ENCODE results near the gene CEP170B.
"Not testable (repeated sequence)": the region's sequence is repeated elsewhere in the genome, so short reads cannot be mapped to it uniquely, and the experiment has no call there.

Gene CEP170B

GRCh38 chr14:104844306-104845032 lies 20.6 kb upstream of the CEP170B start:
- no peak for DNase-seq

DNA sequence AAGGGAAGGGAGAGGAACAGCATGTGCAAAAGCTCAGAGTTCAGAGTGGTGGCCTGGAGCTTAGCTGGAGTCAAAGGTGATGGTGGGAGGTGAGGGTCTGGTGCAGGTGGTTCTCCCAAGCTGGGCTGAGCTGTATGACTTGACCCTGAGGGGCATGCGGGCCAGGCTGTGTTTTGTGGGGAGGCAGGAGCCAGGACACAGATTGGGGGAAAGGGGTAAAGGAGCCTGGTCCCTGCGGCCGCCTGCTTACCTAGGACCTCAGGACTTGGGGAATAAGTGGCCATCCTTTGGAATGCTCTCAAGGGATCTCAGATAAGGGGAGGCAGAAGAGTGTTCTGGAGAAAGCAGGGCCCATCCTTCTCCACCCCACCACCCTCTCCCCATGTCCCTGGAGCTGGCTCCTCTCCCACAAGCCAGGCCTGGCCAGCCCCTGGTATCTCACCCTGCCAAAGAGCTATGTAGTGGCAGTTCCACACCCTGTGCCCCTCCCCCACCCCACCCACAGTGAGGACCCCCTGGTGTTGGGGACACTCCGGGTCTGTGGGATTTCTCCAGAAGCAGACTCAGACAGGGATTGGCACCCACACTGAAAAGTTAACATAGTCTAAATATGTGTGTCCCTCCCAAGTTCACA lies 19.9 kb upstream of the CEP170B start:
- no peak for DNase-seq

DNA sequence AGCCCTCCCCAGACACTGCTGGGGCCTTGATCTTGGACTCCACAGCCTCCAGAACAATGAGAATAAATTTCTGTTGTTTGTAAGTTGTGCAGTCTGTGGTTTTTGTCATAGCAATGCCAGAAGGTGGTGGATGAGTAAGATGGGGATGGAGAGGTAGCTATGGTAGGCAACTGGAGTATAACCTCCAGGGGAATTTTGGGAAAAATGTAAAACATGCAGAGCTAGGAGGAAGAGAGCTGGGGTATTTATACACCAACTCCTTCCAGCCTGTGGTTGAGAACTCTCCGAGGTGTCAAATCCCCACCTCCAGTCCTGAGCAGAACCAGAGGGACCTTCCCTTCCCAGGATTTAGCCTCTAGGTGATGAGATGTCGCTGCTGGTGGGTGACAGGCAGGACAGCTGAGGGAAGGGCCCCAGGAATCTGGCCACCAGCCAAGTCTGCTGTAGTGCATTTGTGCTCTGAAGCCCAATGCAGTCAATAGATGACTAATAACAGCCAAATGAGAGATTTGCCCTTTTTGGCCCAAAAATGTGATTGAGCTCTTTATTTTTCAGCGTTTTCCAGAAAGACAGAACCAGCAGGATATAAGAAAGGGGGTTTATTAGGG lies 19.1 kb upstream of the CEP170B start:
- DNase-seq, result no peak

DNA sequence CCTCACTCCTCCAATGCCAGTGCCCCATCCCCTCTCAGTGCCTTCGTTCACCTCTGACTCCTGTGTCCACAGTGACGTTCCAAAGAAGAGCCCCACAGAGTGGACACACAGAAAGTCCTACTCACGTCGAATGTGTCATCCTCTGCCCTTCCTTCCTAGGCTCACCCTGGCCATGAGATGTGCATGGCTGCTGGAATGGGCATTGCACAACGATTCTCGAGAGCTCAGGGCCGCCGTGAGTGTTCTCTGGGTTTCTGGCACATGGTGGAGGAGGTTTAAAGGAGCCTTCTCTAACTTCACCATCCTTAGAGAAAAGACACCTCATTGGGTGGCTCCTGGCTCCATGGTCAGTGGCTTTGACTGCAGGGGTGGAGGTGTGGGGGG lies 12.8 kb upstream of the CEP170B start:
- DNase-seq, result no peak

GRCh38 chr14:104855532-104856090 lies 9.5 kb upstream of the CEP170B start:
- no peak for DNase-seq

DNA sequence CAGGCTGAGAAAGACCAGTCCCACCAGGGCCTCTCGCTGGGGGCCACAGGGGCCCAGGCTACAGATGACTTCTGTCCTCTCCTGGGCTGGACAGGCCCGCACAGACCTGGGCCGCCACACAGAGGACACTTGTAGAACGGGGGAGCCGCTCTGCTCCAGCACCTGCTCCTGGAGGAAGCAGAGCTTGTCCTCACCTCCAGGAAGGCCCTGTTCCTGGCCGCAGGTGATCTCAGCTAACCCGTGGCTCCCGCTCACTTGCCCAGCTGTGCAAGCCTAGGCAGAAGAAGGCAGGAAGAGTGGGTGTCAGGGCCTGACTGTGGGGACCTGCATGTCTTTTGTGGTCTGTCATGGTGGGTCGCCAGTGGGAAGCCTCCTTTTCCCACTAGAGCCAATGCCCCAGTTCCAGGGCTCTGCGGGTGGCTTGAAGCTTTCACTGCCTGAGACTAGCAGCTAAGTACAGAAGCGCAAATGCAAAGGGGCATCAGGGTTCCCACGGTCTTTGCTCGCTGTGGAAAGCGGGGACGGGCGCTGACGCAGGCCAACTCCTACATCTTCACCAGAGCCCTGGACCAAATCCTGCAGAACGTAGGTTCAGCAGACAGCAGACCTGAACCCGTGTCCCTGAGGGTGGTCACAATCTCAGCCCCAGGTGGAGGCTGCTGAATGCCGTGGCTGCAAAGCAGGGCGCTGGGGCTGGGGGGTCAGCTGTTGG lies 8.8 kb upstream of the CEP170B start:
- no peak for DNase-seq

- DNase-seq, result no peak
These were observed 7.9 kb upstream of the CEP170B start for GRCh38 chr14:104856869-104857860.

- not testable (repeated sequence) for DNase-seq
These were observed 7.1 kb upstream of the CEP170B start for GRCh38 chr14:104857931-104858330.

- no peak for DNase-seq
These were observed 6.1 kb upstream of the CEP170B start for GRCh38 chr14:104858811-104859426.

GRCh38 chr14:104859900-104860299 lies 5.2 kb upstream of the CEP170B start:
- DNase-seq, result no peak

GRCh38 chr14:104860414-104860813 lies 4.7 kb upstream of the CEP170B start:
- no peak for DNase-seq

GRCh38 chr14:104863131-104863862 lies 1.8 kb upstream of the CEP170B start:
- no peak for DNase-seq

- DNase-seq, result no peak
These were observed 1.2 kb upstream of the CEP170B start for GRCh38 chr14:104863923-104864266.

DNA sequence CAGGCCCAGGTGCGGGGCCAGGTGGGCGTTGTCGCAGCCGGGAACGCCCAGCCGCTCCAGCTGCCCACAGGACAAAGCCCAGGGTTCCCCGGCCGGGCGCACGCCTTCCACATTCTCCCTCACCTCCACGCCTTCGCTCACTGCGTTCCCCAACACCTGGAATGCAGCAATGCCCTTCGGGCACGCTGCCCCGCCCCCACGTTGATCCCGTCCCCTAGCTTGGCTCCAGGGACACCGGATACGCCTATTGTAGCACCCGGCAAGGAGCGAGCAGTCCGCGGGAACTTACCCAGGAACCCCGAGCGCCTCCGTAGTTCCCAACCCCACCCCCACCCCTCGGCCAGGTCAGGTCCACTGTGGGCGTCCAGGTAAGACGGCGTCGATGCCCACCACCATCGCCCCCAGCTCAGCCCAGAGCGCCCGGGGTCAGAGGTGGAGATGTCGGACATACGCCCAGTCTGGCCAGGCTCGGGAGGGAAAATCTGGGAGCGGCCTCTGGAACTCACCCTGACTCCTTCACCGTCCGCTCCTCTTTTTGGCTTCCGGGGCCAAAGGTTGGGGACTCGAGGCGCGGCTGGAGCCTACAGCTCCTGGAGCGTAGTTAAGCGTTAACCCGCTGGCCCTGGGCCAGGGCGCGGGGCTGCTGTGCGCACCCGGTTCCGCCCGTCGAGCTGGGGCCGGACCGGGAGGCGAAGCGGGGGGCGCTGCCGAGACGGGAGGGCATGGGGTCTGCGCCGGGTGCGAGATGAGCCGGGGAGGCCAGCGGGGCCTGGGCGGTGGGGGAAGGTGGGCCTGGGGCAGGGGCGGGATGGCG lies 594 bp upstream of the CEP170B start:
- DNase-seq, result peak; percentile 64

DNA sequence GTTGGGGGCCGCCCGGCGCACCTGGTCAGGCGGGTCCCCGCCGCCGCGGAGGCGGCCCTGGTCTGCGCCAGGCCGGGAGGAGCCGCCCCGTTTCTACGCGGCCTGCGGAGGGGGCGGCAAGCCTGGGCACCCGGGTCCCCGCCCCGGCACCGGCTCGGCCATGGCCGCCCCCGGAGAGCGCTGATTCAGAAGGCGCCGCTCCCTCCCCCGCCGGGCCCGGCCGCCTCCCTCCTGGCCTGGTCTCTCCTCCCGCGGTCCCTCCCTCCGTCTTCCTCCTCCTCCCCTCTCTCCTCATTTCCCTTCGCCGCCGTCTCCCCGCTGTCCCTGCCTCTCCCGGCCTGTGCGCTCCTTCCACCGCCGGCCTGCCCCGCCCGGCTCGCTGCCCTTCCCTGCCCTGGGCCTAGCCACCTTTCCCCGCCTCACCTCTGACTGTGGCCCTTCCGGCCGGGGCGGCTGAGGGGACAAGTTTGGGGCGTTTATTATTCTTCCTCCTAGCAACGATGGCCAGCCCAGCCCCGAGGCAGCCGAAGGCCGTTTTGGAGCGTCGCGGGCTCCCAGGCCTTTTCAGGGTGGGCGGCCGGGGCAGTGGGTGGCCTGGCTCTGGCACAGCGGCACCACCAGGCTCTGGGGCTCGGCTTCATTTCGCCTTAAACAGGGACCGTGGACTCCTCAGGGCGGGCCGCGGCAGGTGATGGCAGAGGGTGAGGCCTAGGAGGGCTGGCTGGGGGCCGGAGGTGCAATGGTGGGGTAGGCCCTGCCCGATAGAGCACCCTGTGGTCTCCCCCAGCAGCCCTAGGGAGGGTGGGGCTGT lies 768 bp downstream of the CEP170B start:
- peak; percentile 68 for DNase-seq

DNA sequence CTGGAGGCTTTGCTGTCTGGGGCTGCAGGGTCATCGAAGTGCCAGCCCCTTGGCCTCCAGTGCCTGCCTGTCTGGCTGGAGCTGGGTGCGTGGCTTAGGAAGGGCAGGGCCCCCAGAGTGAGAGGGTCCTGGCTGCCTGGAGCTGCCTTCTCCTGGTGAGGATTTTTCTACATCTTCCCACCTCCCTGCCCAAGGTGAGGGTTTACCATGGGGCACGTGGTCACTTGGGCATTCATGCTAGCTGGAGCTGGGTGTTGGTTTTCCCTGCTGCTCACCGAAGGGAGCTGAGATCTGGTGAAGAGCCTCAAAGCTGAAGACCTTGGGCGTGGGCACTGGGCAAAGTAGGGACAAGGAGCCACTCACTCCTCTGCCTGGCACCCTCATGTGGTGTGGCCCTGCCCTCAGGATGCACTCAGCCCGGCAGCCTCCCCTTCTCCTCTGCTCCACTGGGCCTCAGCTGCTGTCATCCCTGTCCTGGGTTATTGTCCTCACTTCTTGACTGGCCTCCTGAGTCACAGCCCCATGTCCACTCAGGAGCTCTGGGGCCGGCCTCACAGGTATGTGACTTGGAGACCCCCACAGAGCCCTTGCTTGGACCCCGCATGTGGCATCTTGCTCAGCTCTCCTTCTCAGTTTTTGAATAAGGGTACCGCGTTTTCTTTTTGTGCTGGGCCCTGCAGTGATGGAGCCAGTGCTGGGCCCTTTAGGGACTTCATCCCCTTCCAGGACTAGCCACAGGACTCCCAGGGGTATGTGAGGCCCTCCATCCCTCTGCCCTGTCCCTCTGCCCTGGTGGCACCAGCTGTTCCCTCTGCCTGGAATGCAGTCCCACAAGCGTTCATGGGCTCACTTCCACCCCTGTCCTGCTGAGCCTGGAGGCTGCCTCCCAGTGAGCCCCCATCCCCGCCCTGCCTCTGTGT lies 1.6 kb downstream of the CEP170B start:
- no peak for DNase-seq

GRCh38 chr14:104867371-104868059 lies 2.4 kb downstream of the CEP170B start:
- no peak for DNase-seq

Data from activated CD8-positive, alpha-beta memory T cell treated with anti-CD3 and anti-CD28 coated beads for 24 hours (primary cell).